ENCODE measurements around the gene PCED1B.

- TF ChIP-seq, protein P1, sequence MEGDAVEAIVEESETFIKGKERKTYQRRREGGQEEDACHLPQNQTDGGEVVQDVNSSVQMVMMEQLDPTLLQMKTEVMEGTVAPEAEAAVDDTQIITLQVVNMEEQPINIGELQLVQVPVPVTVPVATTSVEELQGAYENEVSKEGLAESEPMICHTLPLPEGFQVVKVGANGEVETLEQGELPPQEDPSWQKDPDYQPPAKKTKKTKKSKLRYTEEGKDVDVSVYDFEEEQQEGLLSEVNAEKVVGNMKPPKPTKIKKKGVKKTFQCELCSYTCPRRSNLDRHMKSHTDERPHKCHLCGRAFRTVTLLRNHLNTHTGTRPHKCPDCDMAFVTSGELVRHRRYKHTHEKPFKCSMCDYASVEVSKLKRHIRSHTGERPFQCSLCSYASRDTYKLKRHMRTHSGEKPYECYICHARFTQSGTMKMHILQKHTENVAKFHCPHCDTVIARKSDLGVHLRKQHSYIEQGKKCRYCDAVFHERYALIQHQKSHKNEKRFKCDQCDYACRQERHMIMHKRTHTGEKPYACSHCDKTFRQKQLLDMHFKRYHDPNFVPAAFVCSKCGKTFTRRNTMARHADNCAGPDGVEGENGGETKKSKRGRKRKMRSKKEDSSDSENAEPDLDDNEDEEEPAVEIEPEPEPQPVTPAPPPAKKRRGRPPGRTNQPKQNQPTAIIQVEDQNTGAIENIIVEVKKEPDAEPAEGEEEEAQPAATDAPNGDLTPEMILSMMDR (IDR thresholded peaks at IDR 0.05), result no peak
- TF ChIP-seq POLR2A (IDR thresholded peaks at IDR 0.05), result no peak
These were observed 145.9 kb downstream of the PCED1B start for GRCh38 chr12:47225356-47225755.
